GM10266 (cell line): ENCODE data around the gene ADGRB2.

Experiments
- DNase-seq: peaks from one replicate; pipeline ENCODE4 v3.0.0; 2012; ENCODE audit errors: extremely low spot score
- TF ChIP-seq, protein P1 (sequence below): IDR thresholded peaks from 2 replicates; pipeline ENCODE4 v1.5.1; 2012; ENCODE audit warnings: mild to moderate bottlenecking, low read depth; ENCODE audit not compliant: control insufficient read depth, insufficient read depth; ENCODE audit errors: missing control alignments

ADGRB2 gene

GRCh38 chr1:31742462-31743212 lies 21.5 kb downstream of the ADGRB2 start:
- no peak for DNase-seq
- TF ChIP-seq, protein P1, sequence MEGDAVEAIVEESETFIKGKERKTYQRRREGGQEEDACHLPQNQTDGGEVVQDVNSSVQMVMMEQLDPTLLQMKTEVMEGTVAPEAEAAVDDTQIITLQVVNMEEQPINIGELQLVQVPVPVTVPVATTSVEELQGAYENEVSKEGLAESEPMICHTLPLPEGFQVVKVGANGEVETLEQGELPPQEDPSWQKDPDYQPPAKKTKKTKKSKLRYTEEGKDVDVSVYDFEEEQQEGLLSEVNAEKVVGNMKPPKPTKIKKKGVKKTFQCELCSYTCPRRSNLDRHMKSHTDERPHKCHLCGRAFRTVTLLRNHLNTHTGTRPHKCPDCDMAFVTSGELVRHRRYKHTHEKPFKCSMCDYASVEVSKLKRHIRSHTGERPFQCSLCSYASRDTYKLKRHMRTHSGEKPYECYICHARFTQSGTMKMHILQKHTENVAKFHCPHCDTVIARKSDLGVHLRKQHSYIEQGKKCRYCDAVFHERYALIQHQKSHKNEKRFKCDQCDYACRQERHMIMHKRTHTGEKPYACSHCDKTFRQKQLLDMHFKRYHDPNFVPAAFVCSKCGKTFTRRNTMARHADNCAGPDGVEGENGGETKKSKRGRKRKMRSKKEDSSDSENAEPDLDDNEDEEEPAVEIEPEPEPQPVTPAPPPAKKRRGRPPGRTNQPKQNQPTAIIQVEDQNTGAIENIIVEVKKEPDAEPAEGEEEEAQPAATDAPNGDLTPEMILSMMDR, result no peak

DNA sequence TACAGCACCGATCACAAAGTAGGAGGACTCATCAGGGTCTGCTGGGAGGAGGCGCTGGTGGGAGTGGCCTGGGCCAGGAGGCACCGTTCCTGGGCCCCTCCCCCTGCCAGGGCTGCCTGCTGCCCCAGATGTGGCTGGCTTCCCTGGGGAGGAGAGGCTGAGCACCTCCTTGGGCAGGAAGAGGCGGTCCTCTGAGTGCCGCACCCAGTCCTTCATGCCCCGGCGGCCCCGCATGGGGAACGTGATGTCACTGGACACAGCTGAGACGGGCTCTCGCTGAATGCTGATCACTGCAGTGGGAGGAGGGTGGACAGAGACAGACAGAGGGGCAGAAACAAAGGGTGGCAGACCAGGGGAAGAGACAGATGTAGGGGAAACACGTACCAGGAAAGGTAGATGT lies 24.8 kb downstream of the ADGRB2 start:
- TF ChIP-seq, protein P1, result no peak
- no peak for DNase-seq

DNA sequence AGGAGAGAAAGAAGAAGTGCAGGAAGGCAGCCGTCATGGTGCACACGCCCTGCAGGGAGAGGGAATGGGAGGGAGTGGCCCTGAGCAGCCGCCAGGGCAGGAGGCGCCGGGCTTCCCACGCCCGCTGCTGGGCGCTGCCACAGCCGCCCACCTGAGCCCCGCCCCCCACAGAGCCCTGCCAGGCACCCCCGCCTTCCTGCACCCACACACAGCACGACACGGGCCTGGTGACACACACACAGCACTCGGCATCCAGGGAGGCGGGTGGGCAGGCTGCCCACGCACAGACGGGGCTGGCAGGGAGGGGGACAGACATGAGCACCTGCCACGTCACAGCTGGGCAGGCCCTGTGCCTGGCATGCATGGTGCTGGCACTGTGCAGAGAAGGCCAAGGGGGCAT lies 27.5 kb downstream of the ADGRB2 start:
- DNase-seq, result no peak
- TF ChIP-seq, protein P1, result no peak

DNA sequence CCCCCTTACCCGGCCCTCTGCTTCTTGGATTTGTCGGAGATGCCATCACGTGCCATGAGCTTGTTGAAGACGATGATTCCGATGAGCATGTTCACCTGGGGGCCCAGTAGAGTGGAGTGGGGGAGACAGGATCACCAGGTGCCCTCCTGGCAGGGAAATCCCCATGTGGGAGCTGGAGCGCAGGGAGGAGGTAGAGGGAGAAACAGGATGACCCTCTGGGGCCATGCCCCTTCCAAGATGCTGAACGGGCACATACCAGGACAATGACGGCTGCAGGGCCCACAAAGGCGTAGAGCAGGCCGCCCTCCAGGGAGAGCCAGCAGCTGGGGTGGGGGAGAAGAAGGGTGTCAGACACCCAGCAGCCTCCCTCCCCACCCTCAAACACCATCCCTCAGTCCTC lies 28.6 kb downstream of the ADGRB2 start:
- no peak for DNase-seq
- TF ChIP-seq, protein P1, result no peak

- no peak for DNase-seq
- TF ChIP-seq, protein P1, result no peak
Observed at GRCh38 chr1:31734582-31735107, 29.5 kb downstream of the ADGRB2 start.

DNA sequence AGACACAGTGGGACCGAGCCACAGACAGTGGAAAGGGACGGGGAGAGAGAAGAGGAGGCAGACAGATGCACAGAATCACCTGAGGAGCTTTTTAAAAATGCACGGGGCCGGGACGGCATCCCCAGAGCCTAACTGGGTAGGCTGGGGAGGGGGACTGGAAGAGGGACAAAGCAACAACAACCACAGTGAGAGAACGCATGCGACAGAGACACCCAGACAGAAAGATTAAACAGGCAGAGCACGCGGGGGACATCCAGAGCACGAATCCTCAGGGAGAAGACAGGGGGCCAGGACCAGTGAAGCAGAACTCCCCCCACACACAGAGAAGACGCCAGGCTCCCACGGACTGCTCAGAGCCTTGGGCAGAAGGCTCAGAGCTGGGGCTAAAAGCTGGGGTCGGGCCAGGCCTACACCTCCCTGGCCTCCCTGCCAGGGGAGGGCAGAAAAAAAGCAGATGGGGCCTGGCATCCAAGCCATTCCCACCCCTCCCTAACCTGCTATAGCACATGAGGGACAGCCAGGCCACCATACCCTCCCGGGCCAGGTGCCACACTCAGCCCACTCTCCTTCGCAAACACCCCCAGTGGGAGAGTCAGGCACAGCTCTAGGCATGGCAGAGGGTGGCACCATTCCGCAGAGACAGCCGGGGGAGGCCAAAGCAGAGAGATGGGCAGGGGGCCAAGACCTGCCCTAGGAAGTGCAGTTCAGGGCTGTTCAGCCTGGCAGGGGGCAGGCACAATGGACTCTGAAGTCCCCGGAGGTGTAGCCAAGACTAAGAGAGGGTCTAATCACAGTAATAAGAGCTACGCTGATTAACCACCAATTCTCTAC lies 30.5 kb downstream of the ADGRB2 start:
- TF ChIP-seq, protein P1, result no peak
- DNase-seq, result no peak
